Adrenal gland (tissue), 12 donors: ENCODE results near the gene DPP4. TPM values are rescaled to one million over a fixed set of nuclear protein-coding genes. Genes with fewer than 3 reads are reported as not detected.
"Not testable (repeated sequence)": the region's sequence is repeated elsewhere in the genome, so short reads cannot be mapped to it uniquely, and the experiment has no call there.

ENCODE experiments used
- DNase-seq, 7 donors: peaks; one replicate each; pipeline ENCODE4 v3.0.0-alpha.2; 2019 to 2020
- H3K27ac ChIP-seq, 5 donors: fragments of 200-600 bp; sonication (generic) in 4 of 5; 1 replicate in 3 of 5; 2 replicates in 2 of 5; pipeline versions ENCODE4 v1.5.1 to v1.8.0; 2016 to 2020; ENCODE audit warnings: mild to moderate bottlenecking in 1 of 5
- H3K27me3 ChIP-seq: fragments of 200-600 bp; 2 replicates; pipeline ENCODE4 v1.8.0; 2021
- H3K36me3 ChIP-seq, 2 donors: fragments of 200-600 bp; replicated peaks in 1 of 2; 1 replicate in 1 of 2; 2 replicates in 1 of 2; pipeline versions ENCODE4 v1.5.1 to v1.8.0; 2018 to 2022
- H3K4me1 ChIP-seq, 2 donors: fragments of 200-600 bp; replicated peaks in 1 of 2; 1 replicate in 1 of 2; 2 replicates in 1 of 2; pipeline versions ENCODE4 v1.5.1 to v1.8.0; 2018 to 2021
- H3K4me3 ChIP-seq, 4 donors: fragments of 200-600 bp; sonication (generic) in 3 of 4; one replicate each; pipeline ENCODE4 v1.5.1; 2016 to 2018
- H3K9me3 ChIP-seq, 3 donors: fragments of 200-600 bp; sonication (generic) in 1 of 3; replicated peaks in 1 of 3; 1 replicate in 2 of 3; 2 replicates in 1 of 3; pipeline versions ENCODE4 v1.5.1 to v1.8.0; 2016 to 2021
- POLR2A ChIP-seq, 2 donors: fragments of 450-650 bp; IDR thresholded peaks; one replicate each; pipeline ENCODE4 v1.6.1; 2017; ENCODE audit warnings: antibody characterized with exemption in 2 of 2, mild to moderate bottlenecking in 2 of 2, moderate library complexity in 1 of 2
- WGBS, 4 donors: extraction: QIAGEN DNeasy Blood & Tissue Kit in 2 of 4; methylation state at CpG; one replicate each; pipeline versions ENCODE4 v1.1.5 to v1.1.7; 2013 to 2017; 5-methylcytosine and 5-hydroxymethylcytosine counted together
- intact Hi-C, 2 donors: fragments of 100-400 bp; cut with DNase I; formaldehyde crosslinking; loops; one replicate each; pipeline versions ENCODE4 v1.14.1 to v1.15.0; 2022 to 2023
- polyA plus RNA-seq, 3 donors: library from polyadenylated mRNA; stranded (reverse); fragments of 200-250 nt in 2 of 3; fragments of 350-450 nt in 1 of 3; fragmentation: Illumina TruSeq in 1 of 3; extraction: RNeasy Lipid Tissue Mini Kit (QIAGEN cat#74804) in 1 of 3; gene quantifications; one replicate each; pipeline ENCODE4 v1.2.3, GENCODE V29; 2013 to 2014
- total RNA-seq, 9 donors: library from RNA; depleted of rRNA in 4 of 9; stranded (reverse); fragments of >200 nt in 4 of 9; fragments of 120-200 nt in 1 of 9; fragmentation: NEBNext Ultra II Directional in 1 of 9; extraction: Animal tissue kit (Norgen Biotek cat#: 25700) in 1 of 9; gene quantifications; one replicate each; pipeline versions ENCODE4 v1.1.0 to v1.2.4, GENCODE V29; 2013 to 2023
- TF ChIP-seq, protein P1 (sequence below), 6 experiments: fragments of 450-650 bp in 4 of 6; fragments of 200-600 bp in 2 of 6; sonication (generic) in 1 of 6; IDR thresholded peaks; 1 replicate in 5 of 6; 2 replicates in 1 of 6; pipeline versions ENCODE4 v1.5.1 to v1.8.0; 2016 to 2021; ENCODE audit warnings: antibody characterized with exemption in 6 of 6, mild to moderate bottlenecking in 2 of 6, moderate library complexity in 1 of 6
- donor health status: healthy with polysubstance abuse.
- donor health status: Bipolar disorder and iron deficiency.
- donor health status: DM: yes; HTN: yes; CAD: no.
- donor health status: DM: no; HTN: no; CAD: no.
- donor health status: DM: no; HTN: no; CAD: no.
- donor health status: DM: yes; HTN: yes; CAD: no.

The DPP4 gene
- total and polyA plus RNA-seq, 12 donors: 0.72 to 49.2 (median 7.8) TPM

DNA sequence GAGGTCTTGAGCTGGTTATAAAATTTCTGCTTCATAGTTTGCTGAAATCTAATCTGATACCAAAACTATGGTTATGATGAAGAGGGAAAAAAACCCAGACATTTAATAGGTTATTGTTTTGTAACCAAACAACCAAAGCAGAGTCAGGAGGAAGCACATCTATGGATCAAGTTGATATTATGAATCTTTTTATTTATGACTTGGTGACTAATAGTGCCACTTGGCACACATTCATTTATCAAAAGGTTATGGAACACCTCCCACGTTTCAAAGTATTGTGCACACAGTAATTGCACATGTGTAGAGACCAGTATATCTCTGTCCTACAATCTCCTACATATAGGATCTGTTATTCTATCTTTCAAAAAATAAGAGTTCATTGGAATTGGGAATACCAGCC lies 93.0 kb downstream of the DPP4 start:
- H3K4me1 ChIP-seq: no peaks in the 10 kb centered on the region
- 18 to 50% (median 20%) methylated on average over 1 of the region's 1 CpG for WGBS, 4 donors
- DNase-seq: no peak
- H3K9me3 ChIP-seq: no peaks in the 10 kb centered on the region
- H3K27me3 ChIP-seq: no peaks in the 10 kb centered on the region
- intact Hi-C loops: no loop called here
- H3K27ac ChIP-seq: no peak overlapping the region
- H3K4me3 ChIP-seq: no peak overlapping the region
- TF ChIP-seq, protein P1, sequence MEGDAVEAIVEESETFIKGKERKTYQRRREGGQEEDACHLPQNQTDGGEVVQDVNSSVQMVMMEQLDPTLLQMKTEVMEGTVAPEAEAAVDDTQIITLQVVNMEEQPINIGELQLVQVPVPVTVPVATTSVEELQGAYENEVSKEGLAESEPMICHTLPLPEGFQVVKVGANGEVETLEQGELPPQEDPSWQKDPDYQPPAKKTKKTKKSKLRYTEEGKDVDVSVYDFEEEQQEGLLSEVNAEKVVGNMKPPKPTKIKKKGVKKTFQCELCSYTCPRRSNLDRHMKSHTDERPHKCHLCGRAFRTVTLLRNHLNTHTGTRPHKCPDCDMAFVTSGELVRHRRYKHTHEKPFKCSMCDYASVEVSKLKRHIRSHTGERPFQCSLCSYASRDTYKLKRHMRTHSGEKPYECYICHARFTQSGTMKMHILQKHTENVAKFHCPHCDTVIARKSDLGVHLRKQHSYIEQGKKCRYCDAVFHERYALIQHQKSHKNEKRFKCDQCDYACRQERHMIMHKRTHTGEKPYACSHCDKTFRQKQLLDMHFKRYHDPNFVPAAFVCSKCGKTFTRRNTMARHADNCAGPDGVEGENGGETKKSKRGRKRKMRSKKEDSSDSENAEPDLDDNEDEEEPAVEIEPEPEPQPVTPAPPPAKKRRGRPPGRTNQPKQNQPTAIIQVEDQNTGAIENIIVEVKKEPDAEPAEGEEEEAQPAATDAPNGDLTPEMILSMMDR (IDR thresholded peaks at IDR 0.05): no peak
- no peak for TF ChIP-seq POLR2A (IDR thresholded peaks at IDR 0.05)
- no peaks in the 10 kb centered on the region for H3K36me3 ChIP-seq

DNA sequence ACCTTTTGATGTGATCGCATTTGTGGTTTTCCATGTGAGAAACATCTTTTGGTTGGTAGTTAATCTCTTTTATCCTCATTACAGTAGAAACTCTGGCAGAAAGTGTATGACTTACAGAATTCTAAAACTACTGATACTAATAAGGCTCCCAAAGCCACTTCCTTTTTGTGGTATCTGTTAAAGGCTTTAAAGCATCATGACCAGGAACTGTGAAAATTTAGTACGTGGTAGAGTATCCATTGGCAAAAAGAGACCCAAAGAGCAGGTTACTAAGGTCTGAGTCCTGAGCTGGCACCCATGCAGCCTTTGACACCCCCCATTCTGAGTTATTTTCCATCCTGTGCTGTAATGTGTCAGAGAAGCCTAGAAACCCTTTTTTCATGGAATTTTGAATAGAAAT lies 94.5 kb downstream of the DPP4 start:
- no peak for DNase-seq
- no peaks in the 10 kb centered on the region for H3K4me1 ChIP-seq

DNA sequence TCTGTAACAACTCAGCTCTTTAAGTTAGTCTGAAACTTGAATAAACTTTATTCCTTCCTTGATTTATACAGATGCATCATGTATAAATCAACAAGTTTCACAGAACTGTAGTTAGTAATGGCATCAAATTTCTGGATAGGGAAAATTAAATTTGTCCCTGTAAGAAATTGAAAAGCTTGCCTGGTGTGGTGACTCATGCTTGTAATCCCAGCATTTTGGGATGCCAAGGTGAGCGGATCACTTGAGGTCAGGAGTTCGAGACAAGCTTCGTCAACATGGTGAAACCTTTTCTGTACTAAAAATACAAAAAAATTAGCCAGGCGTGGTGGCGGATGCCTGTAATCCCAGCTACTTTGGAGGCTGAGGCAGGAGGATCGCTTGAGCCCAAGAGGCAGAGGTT lies 96.1 kb downstream of the DPP4 start:
- 71 to 76% (median 73%) methylated on average over 6 of the region's 6 CpGs for WGBS, 4 donors
- intact Hi-C loops, H3K27ac ChIP-seq, H3K9me3 ChIP-seq, H3K36me3 ChIP-seq, DNase-seq, H3K4me1 ChIP-seq, H3K27me3 ChIP-seq, H3K4me3 ChIP-seq: not testable (repeated sequence)

More for the DNA sequence above, 94.5 kb downstream of the DPP4 start:
- TF ChIP-seq, protein P1 (IDR thresholded peaks at IDR 0.05): no peak
- TF ChIP-seq POLR2A (IDR thresholded peaks at IDR 0.05): no peak
- Histone ChIP-seq H3K27me3 (no peaks in the 10 kb centered on the region), H3K36me3 (no peaks in the 10 kb centered on the region), H3K27ac (no peak overlapping the region), H3K9me3 (no peaks in the 10 kb centered on the region), H3K4me3 (no peak overlapping the region)
- WGBS, 4 donors: 57 to 77% (median 64%) methylated on average over 2 of the region's 2 CpGs
- intact Hi-C loops: no loop called here

DNA sequence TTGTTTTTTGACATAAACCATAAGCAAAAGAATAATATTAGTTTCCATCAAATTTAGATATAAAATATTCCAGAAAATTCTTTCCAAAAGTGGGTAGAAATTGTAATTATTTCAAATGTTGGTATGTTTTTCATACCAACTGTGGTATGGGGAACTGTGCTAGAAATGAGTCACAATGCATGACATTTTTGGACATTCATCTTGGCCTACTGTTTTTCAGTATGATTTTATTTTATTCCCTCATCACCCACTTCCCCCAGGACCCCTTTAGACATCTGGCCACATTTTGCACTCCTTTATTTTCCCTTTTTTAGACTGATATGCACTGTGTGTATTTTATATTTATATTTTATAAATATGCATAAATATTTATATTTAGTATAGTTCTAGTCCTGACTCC lies 97.1 kb downstream of the DPP4 start:
- intact Hi-C loops: no loop called here
- Histone ChIP-seq H3K4me1 (no peaks in the 10 kb centered on the region), H3K4me3 (no peak overlapping the region), H3K27me3 (no peaks in the 10 kb centered on the region), H3K36me3 (no peaks in the 10 kb centered on the region), H3K9me3 (no peaks in the 10 kb centered on the region), H3K27ac (no peak overlapping the region)
- TF ChIP-seq POLR2A (IDR thresholded peaks at IDR 0.05): no peak
- TF ChIP-seq, protein P1 (IDR thresholded peaks at IDR 0.05): no peak
- DNase-seq: no peak

DNA sequence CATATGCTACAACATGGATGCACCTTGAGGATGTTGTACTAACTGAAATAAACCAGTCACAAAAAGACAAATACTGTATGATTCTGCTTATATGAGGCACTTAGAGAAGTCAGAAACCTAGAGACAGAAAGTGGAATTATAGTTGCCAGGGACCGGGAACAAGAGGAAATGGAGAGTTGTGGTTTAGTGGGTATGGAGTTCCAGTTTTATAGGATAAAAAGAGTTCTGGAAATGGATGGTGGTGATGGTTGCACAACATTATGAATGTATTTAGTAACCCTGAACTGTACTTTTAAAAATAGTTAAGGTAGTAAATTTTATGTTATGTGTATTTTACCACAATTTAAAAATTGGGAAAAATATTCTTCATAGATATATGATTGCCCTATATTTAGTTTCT lies 97.7 kb downstream of the DPP4 start:
- H3K27me3 ChIP-seq: no peaks in the 10 kb centered on the region
- TF ChIP-seq POLR2A (IDR thresholded peaks at IDR 0.05): no peak
- TF ChIP-seq, protein P1 (IDR thresholded peaks at IDR 0.05): no peak
- H3K9me3 ChIP-seq: no peaks in the 10 kb centered on the region
- no peak overlapping the region for H3K4me3 ChIP-seq
- DNase-seq: no peak
- H3K4me1 ChIP-seq: no peaks in the 10 kb centered on the region
- intact Hi-C loops: no loop called here
- WGBS, 4 donors: 74 to 88% (median 85%) methylated on average over 1 of the region's 1 CpG
- no peak overlapping the region for H3K27ac ChIP-seq
- H3K36me3 ChIP-seq: no peaks in the 10 kb centered on the region
